Keratinocyte (primary cell): Measurements from ENCODE around the gene VKORC1L1.
"Not testable (repeated sequence)": the region's sequence is repeated elsewhere in the genome, so short reads cannot be mapped to it uniquely, and the experiment has no call there.

Source experiments
- EZH2 ChIP-seq: IDR thresholded peaks from one replicate; pipeline ENCODE4 v1.6.1; 2012; ENCODE audit warnings: inconsistent platforms, mild to moderate bottlenecking, low read length, moderate library complexity
- TF ChIP-seq, protein P1 (sequence below), 3 experiments: IDR thresholded peaks in 1 of 3; conservative IDR thresholded peaks in 1 of 3; optimal IDR thresholded peaks in 1 of 3; 2 replicates in 2 of 3; 3 replicates in 1 of 3; pipeline versions ENCODE3 to v1.5.1; 2011; ENCODE audit warnings: low read length in 3 of 3, mild to moderate bottlenecking in 3 of 3, moderate library complexity in 2 of 3, control low read depth in 1 of 3, inconsistent platforms in 1 of 3; ENCODE audit not compliant: insufficient read depth in 2 of 3; ENCODE audit errors: extremely low read depth in 1 of 3

DNA sequence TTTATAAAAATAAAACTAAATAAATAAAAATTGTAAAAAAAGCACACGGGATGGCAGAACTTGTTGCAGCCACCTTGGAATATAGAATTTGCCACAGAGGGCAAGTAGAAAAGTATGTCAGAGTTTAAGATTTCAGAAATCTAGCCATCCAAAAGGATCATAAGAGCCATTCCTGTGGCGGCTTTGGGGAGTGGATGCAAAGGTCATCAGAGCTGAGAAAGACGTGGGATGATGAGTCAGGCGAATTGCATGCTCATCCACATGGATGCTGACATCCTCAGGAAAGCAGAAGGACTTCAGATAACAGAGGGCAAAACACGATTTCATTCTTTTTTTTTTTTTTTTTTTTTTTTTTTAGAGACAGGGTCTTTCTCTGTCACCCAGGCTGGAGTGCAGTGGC lies 3.6 kb upstream of the VKORC1L1 start:
- TF ChIP-seq, protein P1, sequence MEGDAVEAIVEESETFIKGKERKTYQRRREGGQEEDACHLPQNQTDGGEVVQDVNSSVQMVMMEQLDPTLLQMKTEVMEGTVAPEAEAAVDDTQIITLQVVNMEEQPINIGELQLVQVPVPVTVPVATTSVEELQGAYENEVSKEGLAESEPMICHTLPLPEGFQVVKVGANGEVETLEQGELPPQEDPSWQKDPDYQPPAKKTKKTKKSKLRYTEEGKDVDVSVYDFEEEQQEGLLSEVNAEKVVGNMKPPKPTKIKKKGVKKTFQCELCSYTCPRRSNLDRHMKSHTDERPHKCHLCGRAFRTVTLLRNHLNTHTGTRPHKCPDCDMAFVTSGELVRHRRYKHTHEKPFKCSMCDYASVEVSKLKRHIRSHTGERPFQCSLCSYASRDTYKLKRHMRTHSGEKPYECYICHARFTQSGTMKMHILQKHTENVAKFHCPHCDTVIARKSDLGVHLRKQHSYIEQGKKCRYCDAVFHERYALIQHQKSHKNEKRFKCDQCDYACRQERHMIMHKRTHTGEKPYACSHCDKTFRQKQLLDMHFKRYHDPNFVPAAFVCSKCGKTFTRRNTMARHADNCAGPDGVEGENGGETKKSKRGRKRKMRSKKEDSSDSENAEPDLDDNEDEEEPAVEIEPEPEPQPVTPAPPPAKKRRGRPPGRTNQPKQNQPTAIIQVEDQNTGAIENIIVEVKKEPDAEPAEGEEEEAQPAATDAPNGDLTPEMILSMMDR (optimal IDR thresholded peaks at IDR 0.05 in 1 of 3, IDR thresholded peaks at IDR 0.05 in 1 of 3, conservative IDR thresholded peaks at IDR 0.05 in 1 of 3; ENCODE audit: extremely low read depth in 1 of 3, insufficient read depth in 2 of 3, low read length in 3 of 3) = not testable (repeated sequence)
- not testable (repeated sequence) for TF ChIP-seq EZH2
